Osteocyte (in vitro differentiated cells): ENCODE measurements around the gene MPEG1. TPM values are rescaled to one million over a fixed set of nuclear protein-coding genes. Genes with fewer than 3 reads are reported as not detected.

Experiments
- DNase-seq: peaks from one replicate; pipeline ENCODE4 v3.0.0; 2021; ENCODE audit warnings: mixed read lengths; ENCODE audit not compliant: unreplicated experiment; ENCODE audit errors: extremely low spot score
- H3K27ac Mint-ChIP-seq: one replicate; pipeline ENCODE4 v1.8.0; 2021; ENCODE audit warnings: mild to moderate bottlenecking, mixed read lengths; ENCODE audit not compliant: unreplicated experiment
- H3K27me3 Mint-ChIP-seq: one replicate; pipeline ENCODE4 v1.8.0; 2021; ENCODE audit warnings: mixed read lengths; ENCODE audit not compliant: unreplicated experiment
- H3K36me3 Mint-ChIP-seq: one replicate; pipeline ENCODE4 v1.8.0; 2021; ENCODE audit warnings: mixed read lengths; ENCODE audit not compliant: unreplicated experiment
- H3K4me1 Mint-ChIP-seq: one replicate; pipeline ENCODE4 v1.8.0; 2021; ENCODE audit warnings: mixed read lengths; ENCODE audit not compliant: unreplicated experiment
- H3K4me3 Mint-ChIP-seq: one replicate; pipeline ENCODE4 v1.8.0; 2021; ENCODE audit warnings: mild to moderate bottlenecking, moderate library complexity, mixed read lengths; ENCODE audit not compliant: unreplicated experiment
- H3K9me3 Mint-ChIP-seq: one replicate; pipeline ENCODE4 v1.8.0; 2021; ENCODE audit warnings: mixed read lengths; ENCODE audit not compliant: unreplicated experiment
- total RNA-seq: library from RNA; stranded (reverse); gene quantifications from 2 replicates; pipeline ENCODE4 v1.2.1, GENCODE V29; 2021
- TF ChIP-seq, protein P1 (sequence below): fragments of 200-600 bp; sonication (generic); IDR thresholded peaks from 2 replicates; pipeline ENCODE4 v1.5.0; 2021; ENCODE audit warnings: antibody characterized with exemption, mild to moderate bottlenecking, moderate library complexity

Gene MPEG1
- total RNA-seq, 1 donor from 2014 or later, result not detected

DNA sequence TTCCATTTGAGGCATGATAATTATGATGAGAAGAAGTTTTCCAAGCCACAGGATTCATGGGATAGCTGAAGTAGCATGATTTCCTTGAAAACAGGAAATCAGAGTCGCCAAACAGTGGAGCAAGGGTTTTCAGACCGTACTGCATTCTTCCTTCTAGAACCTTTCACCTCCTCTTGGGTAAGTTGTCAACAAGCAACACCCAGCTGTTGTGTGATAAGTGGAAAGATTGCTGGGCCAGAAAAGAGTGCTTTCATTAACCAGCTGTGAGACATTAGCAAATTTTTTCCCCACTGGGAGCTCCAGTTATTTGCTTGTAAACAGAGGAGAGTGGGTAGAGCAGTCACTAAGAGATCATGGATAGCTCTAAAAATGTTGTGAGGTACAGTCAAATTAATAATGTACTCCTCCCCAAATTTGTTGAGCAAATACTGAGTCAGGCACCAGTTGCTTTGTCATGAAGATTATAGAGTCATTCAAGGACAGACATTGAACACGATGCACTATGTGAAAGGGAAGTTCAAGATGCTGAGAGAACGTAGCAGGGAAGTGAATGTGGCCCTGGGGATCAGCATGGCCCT, 11.7 kb upstream of the MPEG1 start:
- DNase-seq, result no peak
- no peak overlapping the region for H3K4me3 Mint-ChIP-seq

DNA sequence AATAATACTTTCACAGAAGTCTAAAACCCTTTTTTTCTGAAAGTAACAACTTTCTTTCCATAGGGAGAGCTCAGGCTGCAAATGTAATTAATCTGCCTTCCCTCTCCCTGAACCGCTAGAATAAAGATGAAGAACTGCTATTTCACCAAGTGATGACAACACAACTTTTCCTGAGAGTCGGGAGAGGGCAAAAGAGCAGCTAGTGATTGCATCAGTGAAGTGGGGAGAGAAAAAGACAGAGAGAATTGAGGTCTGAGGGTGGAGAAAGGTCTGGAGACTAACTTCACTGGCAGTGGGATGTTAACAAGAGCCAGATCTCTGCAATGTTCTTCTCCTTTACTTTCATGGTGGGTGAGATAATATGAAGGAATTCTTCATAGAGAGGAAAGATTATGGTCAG, 10.9 kb upstream of the MPEG1 start:
- H3K9me3 Mint-ChIP-seq, result no peaks in the 10 kb centered on the region
- no peak overlapping the region for H3K4me3 Mint-ChIP-seq
- no peak overlapping the region for H3K27ac Mint-ChIP-seq
- no peak for DNase-seq
- H3K27me3 Mint-ChIP-seq, result peaks cover 28% of the 10 kb centered on the region
- no peaks in the 10 kb centered on the region for H3K36me3 Mint-ChIP-seq
- H3K4me1 Mint-ChIP-seq, result no peaks in the 10 kb centered on the region
- TF ChIP-seq, protein P1, sequence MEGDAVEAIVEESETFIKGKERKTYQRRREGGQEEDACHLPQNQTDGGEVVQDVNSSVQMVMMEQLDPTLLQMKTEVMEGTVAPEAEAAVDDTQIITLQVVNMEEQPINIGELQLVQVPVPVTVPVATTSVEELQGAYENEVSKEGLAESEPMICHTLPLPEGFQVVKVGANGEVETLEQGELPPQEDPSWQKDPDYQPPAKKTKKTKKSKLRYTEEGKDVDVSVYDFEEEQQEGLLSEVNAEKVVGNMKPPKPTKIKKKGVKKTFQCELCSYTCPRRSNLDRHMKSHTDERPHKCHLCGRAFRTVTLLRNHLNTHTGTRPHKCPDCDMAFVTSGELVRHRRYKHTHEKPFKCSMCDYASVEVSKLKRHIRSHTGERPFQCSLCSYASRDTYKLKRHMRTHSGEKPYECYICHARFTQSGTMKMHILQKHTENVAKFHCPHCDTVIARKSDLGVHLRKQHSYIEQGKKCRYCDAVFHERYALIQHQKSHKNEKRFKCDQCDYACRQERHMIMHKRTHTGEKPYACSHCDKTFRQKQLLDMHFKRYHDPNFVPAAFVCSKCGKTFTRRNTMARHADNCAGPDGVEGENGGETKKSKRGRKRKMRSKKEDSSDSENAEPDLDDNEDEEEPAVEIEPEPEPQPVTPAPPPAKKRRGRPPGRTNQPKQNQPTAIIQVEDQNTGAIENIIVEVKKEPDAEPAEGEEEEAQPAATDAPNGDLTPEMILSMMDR, result no peak

More for the DNA sequence above, 11.7 kb upstream of the MPEG1 start:
- H3K27ac Mint-ChIP-seq, result no peak overlapping the region
- TF ChIP-seq, protein P1, result no peak
- peaks cover 28% of the 10 kb centered on the region for H3K27me3 Mint-ChIP-seq
- no peaks in the 10 kb centered on the region for H3K9me3 Mint-ChIP-seq
- H3K36me3 Mint-ChIP-seq, result no peaks in the 10 kb centered on the region
- H3K4me1 Mint-ChIP-seq, result no peaks in the 10 kb centered on the region

DNA sequence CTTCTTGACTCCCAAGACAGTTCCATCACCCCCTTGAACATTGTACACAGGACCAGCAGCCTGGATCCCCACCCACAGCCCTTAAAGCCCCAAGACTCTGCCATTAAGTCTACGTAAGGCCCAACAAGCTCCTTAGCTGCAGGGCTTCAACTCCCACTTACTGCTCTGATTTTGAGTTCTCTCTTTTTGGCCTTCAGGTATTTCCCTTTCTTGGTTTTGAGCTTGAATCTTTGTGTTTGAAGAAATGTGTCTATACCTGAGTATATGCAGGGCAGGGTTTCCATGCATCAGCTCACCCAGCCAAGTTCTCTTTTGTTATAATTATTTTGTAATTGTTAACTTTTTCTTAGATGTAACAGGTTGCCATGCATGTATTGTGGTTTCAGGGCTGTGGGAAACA, 10.4 kb upstream of the MPEG1 start:
- Mint-ChIP-seq H3K36me3 (no peaks in the 10 kb centered on the region), H3K4me1 (no peaks in the 10 kb centered on the region), H3K27me3 (peaks cover 32% of the 10 kb centered on the region), H3K4me3 (no peak overlapping the region), H3K9me3 (no peaks in the 10 kb centered on the region), H3K27ac (no peak overlapping the region)
- TF ChIP-seq, protein P1, result no peak
- DNase-seq, result no peak

DNA sequence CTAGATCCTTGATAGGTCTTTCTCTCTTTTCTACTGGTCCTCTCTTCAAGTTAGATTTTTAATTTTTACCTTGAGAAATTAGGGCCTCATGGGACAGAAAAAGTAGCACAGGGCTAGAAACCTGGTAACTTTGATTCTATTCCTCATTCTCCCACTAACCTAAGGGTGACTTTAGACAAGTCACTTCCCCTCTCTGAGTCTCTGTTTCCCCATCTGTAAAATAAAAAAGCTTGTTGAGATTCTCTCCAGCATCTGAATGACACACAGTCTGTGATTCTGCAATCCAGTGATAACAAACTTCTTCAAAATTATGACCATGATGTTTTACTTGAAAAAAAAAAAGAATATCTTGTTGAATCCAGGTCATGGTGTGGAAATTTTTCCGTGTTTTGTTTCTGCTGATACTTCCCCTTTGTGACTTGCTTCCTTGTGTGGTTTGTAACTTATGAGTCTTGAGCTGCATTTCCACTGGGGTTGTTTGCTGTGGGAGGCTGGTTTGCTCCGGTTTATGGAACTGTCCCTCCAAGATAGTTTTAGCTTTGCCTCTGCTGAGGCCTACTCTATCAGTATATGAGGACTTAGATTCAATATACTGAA, 9.8 kb upstream of the MPEG1 start:
- Mint-ChIP-seq H3K9me3 (no peaks in the 10 kb centered on the region), H3K27ac (no peak overlapping the region), H3K27me3 (peaks cover 35% of the 10 kb centered on the region), H3K36me3 (no peaks in the 10 kb centered on the region), H3K4me3 (no peak overlapping the region), H3K4me1 (no peaks in the 10 kb centered on the region)
- no peak for DNase-seq
- TF ChIP-seq, protein P1, result no peak

DNA sequence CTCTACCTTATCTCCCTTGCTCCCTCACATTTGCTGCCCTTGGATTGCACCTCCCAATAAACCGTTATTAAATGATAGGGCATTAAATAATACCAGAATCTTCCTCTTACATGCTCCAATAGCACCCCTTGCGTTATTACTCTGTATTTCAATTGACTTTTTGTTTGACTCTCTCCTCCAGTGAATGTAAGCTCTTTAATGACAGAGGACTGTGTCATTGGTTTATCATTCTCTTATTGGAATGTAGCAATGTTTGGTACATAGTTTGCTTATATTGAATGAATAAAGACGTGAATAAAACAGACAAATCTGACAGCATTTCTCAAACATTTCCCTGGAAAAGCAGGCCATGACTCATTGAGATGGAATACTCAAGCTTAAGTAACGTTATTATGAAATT, 8.7 kb upstream of the MPEG1 start:
- peaks cover 38% of the 10 kb centered on the region for H3K27me3 Mint-ChIP-seq
- H3K9me3 Mint-ChIP-seq, result no peaks in the 10 kb centered on the region
- H3K27ac Mint-ChIP-seq, result no peak overlapping the region
- H3K4me3 Mint-ChIP-seq, result no peak overlapping the region
- H3K4me1 Mint-ChIP-seq, result no peaks in the 10 kb centered on the region
- H3K36me3 Mint-ChIP-seq, result no peaks in the 10 kb centered on the region
- TF ChIP-seq, protein P1, result no peak
- DNase-seq, result no peak
